Measurements from ENCODE around the gene LRPAP1. TPM values are rescaled to one million over a fixed set of nuclear protein-coding genes. Genes with fewer than 3 reads are reported as not detected.

The LRPAP1 gene
- total and polyA plus RNA-seq, 2 donors (not counting 3 experiments of a cell fraction or from before 2014, with no cell fraction given), result 90.1 to 170 TPM

- Histone ChIP-seq H2AFZ (ENCODE audit: low read depth, low read length) (no peak overlapping the region), H3K27ac (ENCODE audit: insufficient read depth, low read depth, low read length) (no peak overlapping the region), H3K27me3 (ENCODE audit: control insufficient read depth in 2 of 2, insufficient read depth in 2 of 2, low read length in 2 of 2) (no peaks in the 10 kb centered on the region), H3K9me3 (replicated peaks; ENCODE audit: control insufficient read depth, insufficient read depth, low read length) (no peaks in the 10 kb centered on the region), H3K36me3 (ENCODE audit: control insufficient read depth in 2 of 2, extremely low read depth in 1 of 2, insufficient read depth in 2 of 2, low read length in 2 of 2) (no peaks in the 10 kb centered on the region), H3K4me3 (replicated peaks in 1 of 3; ENCODE audit: insufficient read depth in 1 of 3, low read depth in 1 of 3, low read length in 3 of 3) (no peak overlapping the region), H3K4me2 (ENCODE audit: insufficient read depth, low read length) (no peak overlapping the region), H3K9ac (replicated peaks; ENCODE audit: extremely low read depth, insufficient read depth, low read length) (no peak overlapping the region), H3K9me1 (replicated peaks; ENCODE audit: control insufficient read depth, extremely low read depth, insufficient read depth, low read length) (no peaks in the 10 kb centered on the region), H3K4me1 (ENCODE audit: control insufficient read depth, extremely low read depth, insufficient read depth, low read length) (no peaks in the 10 kb centered on the region), H3K79me2 (ENCODE audit: control insufficient read depth, insufficient read depth, low read length) (no peaks in the 10 kb centered on the region), H4K20me1 (replicated peaks; ENCODE audit: control insufficient read depth, extremely low read depth, insufficient read depth, low read length) (no peaks in the 10 kb centered on the region)
- dilution Hi-C loops (cut with MboI; ENCODE audit: extremely low pct_ligation_motif_present, low sequenced_read_pairs), result no loop called here
- TF ChIP-seq MYC (IDR thresholded peaks at IDR 0.05; ENCODE audit: low read depth, low read length) (no peak), CTCF (IDR thresholded peaks at IDR 0.05; ENCODE audit: extremely low read depth in 1 of 2, insufficient read depth in 1 of 2, low read depth in 1 of 2, low read length in 2 of 2) (no peak), JUN (IDR thresholded peaks at IDR 0.05; ENCODE audit: borderline replicate concordance, insufficient read depth, insufficient read length, low read depth) (no peak), EZH2 (IDR thresholded peaks at IDR 0.05; ENCODE audit: borderline replicate concordance, low read depth, low read length, severe bottlenecking) (no peak), POLR2AphosphoS5 (IDR thresholded peaks at IDR 0.05; ENCODE audit: insufficient read depth, low read depth, low read length) (no peak), GATA2 (IDR thresholded peaks at IDR 0.05; ENCODE audit: insufficient read depth, insufficient read length, low read depth, low read length) (no peak), POLR2A (IDR thresholded peaks at IDR 0.05; ENCODE audit: low read depth, low read length) (no peak), FOS (IDR thresholded peaks at IDR 0.05; ENCODE audit: borderline replicate concordance, insufficient read depth, low read length) (no peak)
- TF ChIP-seq, protein P1, sequence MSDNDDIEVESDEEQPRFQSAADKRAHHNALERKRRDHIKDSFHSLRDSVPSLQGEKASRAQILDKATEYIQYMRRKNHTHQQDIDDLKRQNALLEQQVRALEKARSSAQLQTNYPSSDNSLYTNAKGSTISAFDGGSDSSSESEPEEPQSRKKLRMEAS (IDR thresholded peaks at IDR 0.05; ENCODE audit: insufficient read depth, insufficient read length), result no peak
- DNase-seq (ENCODE audit: low read depth, low spot score) (no peak), FAIRE-seq (no peak)
- intact Hi-C loops (cut with micrococcal nuclease), result no loop called here
- BruUV-seq (replicated peaks), result no TSS peak
- ChIA-PET POLR2A (interaction anchor here (0.6 kb wide), 1 partner anchor 44 kb away, joined by 3 read pairs; no protein-coding TSS in a partner anchor), CTCF (interaction anchor here (1.0 kb wide), 1 partner anchor 414 kb away, joined by 3 read pairs; no protein-coding TSS in a partner anchor)
Measured at GRCh38 chr4:3473996-3474765, 58.0 kb downstream of the LRPAP1 start.
